Measurements from ENCODE around the gene TP53. TPM values are rescaled to one million over a fixed set of nuclear protein-coding genes. Genes with fewer than 3 reads are reported as not detected.

Gene TP53
- 10 to 100 TPM; 14.0 to 31.5 (median 15.9) TPM for total RNA-seq
- polyA plus RNA-seq, result 10 to 100 TPM; 14.4 to 45.3 (median 16.2) TPM

DNA sequence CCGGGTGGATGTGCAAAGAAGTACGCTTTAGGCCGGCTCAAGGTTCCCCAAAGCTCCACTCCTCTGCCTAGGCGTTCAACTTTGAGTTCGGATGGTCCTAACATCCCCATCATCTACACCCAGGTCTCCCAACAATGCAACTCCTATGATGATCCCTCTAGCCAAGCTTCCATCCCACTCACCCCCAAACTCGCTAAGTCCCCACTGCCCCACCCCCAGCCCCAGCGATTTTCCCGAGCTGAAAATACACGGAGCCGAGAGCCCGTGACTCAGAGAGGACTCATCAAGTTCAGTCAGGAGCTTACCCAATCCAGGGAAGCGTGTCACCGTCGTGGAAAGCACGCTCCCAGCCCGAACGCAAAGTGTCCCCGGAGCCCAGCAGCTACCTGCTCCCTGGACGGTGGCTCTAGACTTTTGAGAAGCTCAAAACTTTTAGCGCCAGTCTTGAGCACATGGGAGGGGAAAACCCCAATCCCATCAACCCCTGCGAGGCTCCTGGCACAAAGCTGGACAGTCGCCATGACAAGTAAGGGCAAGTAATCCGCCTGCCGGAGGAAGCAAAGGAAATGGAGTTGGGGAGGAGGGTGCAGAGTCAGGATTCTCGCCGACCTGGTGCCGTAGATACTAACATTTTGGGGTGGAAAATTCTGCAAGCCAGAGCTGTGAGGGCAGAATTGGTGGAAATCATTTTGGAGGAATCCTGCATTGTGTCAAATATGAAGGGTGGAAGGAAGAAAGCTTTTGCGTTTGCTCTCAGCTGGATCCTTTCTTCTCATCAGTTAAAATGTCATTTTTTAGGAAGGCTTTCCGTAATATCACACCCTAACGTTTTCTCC lies at the start of gene TP53:
TP53 (minus strand) TSS at position 419 of the 836 bp plus-strand sequence. CDS start 10,896 bp downstream, outside the sequence.
- Histone ChIP-seq H3K9me3 (no peaks in the 10 kb centered on the region), H3K27me3 (no peaks in the 10 kb centered on the region), H3K36me3 (peaks cover 0 to 9% (median 0%) of the 10 kb centered on the region in 4 donors), H3K4me3 (peak within 1 kb of the TSS; percentile 75 to 92 (median 82)), H3K4me1 (peaks cover 0 to 28% (median 26%) of the 10 kb centered on the region in 4 donors), H3K27ac (peak within 1 kb of the TSS; percentile 90 to 97 (median 96))
- 0% methylated on average over 30 of the region's 30 CpGs for WGBS, 2 donors
- TF ChIP-seq POLR2A (IDR thresholded peaks at IDR 0.05) (peak; percentile 71 to 78), POLR2AphosphoS5 (IDR thresholded peaks at IDR 0.05) (peak; percentile 67 to 94 (median 92)), EP300 (IDR thresholded peaks at IDR 0.05) (peak in 1 of 4 donors; percentile 56)
- TF ChIP-seq, protein P1, sequence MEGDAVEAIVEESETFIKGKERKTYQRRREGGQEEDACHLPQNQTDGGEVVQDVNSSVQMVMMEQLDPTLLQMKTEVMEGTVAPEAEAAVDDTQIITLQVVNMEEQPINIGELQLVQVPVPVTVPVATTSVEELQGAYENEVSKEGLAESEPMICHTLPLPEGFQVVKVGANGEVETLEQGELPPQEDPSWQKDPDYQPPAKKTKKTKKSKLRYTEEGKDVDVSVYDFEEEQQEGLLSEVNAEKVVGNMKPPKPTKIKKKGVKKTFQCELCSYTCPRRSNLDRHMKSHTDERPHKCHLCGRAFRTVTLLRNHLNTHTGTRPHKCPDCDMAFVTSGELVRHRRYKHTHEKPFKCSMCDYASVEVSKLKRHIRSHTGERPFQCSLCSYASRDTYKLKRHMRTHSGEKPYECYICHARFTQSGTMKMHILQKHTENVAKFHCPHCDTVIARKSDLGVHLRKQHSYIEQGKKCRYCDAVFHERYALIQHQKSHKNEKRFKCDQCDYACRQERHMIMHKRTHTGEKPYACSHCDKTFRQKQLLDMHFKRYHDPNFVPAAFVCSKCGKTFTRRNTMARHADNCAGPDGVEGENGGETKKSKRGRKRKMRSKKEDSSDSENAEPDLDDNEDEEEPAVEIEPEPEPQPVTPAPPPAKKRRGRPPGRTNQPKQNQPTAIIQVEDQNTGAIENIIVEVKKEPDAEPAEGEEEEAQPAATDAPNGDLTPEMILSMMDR (IDR thresholded peaks at IDR 0.05), result no peak
- DNase-seq, result peak; percentile 95
- intact Hi-C loops (cut with DNase I), result loop anchor here (1.0 to 10.0 kb wide), 4 partner anchors 35 to 172 kb away; partner anchors contain the start of genes ATP1B2, FXR2 and SAT2

GRCh38 chr17:7732981-7733539 lies 45.8 kb upstream of the TP53 start:
- no peaks in the 10 kb centered on the region for H3K36me3 ChIP-seq
- H3K4me1 ChIP-seq, result no peaks in the 10 kb centered on the region
- 86 to 91% methylated on average over 14 of the region's 14 CpGs for WGBS, 2 donors
- no peak overlapping the region for H3K4me3 ChIP-seq
- DNase-seq, result peak; percentile 20
- no peak overlapping the region for H3K27ac ChIP-seq
- intact Hi-C loops (cut with DNase I), result no loop called here
- H3K27me3 ChIP-seq, result no peaks in the 10 kb centered on the region
- H3K9me3 ChIP-seq, result no peaks in the 10 kb centered on the region
- TF ChIP-seq EP300 (IDR thresholded peaks at IDR 0.05), result no peak
- no peak for TF ChIP-seq POLR2AphosphoS5 (IDR thresholded peaks at IDR 0.05)
- TF ChIP-seq, protein P1 (IDR thresholded peaks at IDR 0.05), result no peak
- TF ChIP-seq POLR2A (IDR thresholded peaks at IDR 0.05), result no peak

DNA sequence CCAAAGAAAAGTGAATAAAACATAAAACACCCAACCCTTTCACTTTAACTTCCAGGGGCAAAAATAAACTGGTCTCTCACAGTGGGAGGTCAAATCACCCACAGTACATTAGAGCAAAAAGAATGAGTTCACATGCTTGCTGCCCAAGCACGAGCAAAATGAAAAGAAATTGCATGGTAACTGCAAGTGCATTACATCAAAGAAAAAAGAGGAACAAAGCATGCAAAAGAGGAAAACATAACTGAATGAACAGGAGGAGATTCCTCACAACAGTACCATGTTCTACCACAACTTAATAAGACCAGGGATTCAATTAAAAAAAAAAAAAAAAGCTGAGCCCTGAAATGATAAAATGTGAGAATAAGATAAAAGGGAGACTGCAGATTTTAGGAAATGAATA lies 42.5 kb upstream of the TP53 start:
- H3K27ac ChIP-seq, result no peak overlapping the region
- H3K27me3 ChIP-seq, result peaks cover 0 to 12% (median 0%) of the 10 kb centered on the region in 3 donors
- intact Hi-C loops (cut with DNase I), result no loop called here
- TF ChIP-seq EP300 (IDR thresholded peaks at IDR 0.05) (no peak), POLR2AphosphoS5 (IDR thresholded peaks at IDR 0.05) (no peak), POLR2A (IDR thresholded peaks at IDR 0.05) (no peak)
- TF ChIP-seq, protein P1 (IDR thresholded peaks at IDR 0.05), result no peak
- no peaks in the 10 kb centered on the region for H3K36me3 ChIP-seq
- WGBS, 2 donors, result 35 to 70% methylated on average over 1 of the region's 1 CpG
- no peak overlapping the region for H3K4me3 ChIP-seq
- no peaks in the 10 kb centered on the region for H3K9me3 ChIP-seq
- H3K4me1 ChIP-seq, result no peaks in the 10 kb centered on the region
- DNase-seq, result no peak

DNA sequence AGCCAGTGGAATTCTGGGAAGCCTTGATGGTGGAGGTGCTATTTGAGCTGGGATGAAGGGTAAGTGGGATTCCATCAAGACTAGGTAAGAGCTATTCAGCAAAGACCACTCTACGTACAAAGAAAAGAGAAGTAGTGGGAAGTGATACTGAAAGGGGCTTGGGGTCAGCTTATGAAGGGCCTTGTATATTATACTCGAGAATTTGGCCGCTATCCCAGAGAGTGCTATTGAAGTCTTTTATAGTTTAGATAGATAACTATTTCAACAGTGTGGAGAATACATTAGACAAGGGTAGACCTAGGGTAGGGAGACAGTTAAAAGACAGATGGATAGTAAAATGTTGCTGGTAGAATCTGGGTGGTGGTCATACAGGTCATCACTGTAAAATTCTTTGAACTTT lies 40.6 kb upstream of the TP53 start:
- DNase-seq, result no peak
- WGBS, 2 donors, result 51 to 68% methylated on average over 3 of the region's 3 CpGs
- Histone ChIP-seq H3K9me3 (no peaks in the 10 kb centered on the region), H3K27me3 (peaks cover 0 to 27% (median 4%) of the 10 kb centered on the region in 3 donors), H3K27ac (no peak overlapping the region), H3K4me3 (no peak overlapping the region), H3K4me1 (no peaks in the 10 kb centered on the region), H3K36me3 (no peaks in the 10 kb centered on the region)
- TF ChIP-seq, protein P1 (IDR thresholded peaks at IDR 0.05), result no peak
- TF ChIP-seq EP300 (IDR thresholded peaks at IDR 0.05), result no peak
- TF ChIP-seq POLR2AphosphoS5 (IDR thresholded peaks at IDR 0.05), result no peak
- no peak for TF ChIP-seq POLR2A (IDR thresholded peaks at IDR 0.05)
- intact Hi-C loops (cut with DNase I), result no loop called here

All from sigmoid colon (tissue), 7 donors.